IPS DF 4.7 (cell line): ENCODE measurements around the gene PKD1.
"Not testable (repeated sequence)": the region's sequence is repeated elsewhere in the genome, so short reads cannot be mapped to it uniquely, and the experiment has no call there.

Experiments used
- DNase-seq: peaks from one replicate; pipeline ENCODE4 v3.0.0-alpha.2; 2013; ENCODE audit warnings: low spot score; ENCODE audit errors: extremely low read depth

The PKD1 gene

DNA sequence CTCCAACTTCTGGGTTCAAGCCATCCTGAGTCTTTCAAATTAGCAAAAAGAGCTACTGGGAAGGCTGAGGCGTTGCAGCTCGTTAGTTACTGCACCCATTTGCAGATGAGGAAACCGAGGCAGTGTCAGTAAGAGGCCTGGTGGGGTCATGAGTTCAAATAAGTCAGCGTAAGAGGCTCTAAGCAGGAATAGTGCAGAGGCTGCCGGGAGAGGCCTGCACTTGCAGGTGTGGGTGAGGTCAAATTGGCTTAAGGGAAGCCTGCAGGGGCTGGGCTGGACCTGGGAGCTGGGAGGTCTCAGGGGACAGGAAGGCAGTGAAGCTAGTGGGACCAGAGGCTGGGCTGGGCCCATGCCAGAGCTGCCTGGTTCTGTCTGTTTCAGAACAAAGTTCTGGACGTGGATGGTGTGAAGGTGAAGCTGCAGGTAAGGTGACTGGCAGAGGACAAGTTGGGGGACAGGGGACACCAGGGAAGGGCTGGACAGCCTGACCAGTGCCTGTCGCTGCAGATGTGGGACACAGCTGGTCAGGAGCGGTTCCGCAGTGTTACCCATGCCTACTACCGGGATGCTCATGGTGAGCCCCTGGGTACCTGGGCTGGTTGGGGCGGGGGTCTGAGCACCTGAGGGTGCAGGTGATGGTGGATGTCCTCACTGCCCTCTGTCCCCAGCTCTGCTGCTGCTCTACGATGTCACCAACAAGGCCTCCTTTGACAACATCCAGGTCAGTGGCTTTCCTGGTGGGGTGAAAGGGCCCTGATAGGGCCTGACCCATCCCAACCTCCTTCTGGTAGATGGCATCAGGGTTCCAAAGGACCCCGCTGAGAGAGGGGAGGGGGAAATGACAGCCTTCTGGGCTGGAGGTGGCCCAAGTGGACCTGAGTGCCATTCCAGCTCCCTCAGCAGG lies 15.7 kb upstream of the PKD1 start:
- no peak for DNase-seq

DNA sequence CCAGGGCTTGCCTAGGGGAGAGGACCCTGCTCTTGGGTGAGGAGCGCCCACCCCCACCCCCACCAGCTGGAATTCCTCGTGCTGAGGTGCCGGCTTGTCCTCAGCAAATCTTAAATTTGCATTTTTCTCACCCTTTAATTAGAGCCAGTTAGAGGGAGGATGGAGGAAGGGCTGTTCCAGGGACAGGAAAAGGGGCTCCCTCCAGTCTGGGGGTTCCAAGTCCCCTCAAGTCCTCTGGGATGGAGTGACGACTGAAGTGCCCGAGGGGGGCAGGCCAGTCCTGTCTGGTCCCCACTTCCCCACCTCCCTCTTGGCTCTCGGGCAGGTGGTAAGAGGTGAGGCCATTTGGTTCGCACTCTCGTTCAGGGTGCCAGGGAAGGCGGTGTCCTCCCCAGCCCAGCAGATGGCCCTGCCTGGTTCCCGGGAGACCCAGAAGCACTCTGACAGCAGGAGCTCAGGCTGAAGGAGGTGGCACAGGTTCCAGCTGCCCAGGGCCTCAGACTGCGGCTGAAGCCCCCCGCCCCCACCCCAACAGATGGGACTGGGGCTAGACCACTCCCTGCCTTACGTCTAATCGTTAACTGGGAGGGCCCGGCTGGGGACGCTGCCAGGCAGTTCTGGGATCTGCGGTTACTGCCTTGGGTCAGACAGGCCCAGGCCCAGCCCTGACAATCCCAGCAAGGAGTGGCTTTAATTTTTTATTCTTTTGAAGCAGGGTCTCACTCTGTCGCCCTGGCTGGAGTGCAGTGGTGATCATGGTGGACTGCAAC lies 14.9 kb upstream of the PKD1 start:
- no peak for DNase-seq

DNA sequence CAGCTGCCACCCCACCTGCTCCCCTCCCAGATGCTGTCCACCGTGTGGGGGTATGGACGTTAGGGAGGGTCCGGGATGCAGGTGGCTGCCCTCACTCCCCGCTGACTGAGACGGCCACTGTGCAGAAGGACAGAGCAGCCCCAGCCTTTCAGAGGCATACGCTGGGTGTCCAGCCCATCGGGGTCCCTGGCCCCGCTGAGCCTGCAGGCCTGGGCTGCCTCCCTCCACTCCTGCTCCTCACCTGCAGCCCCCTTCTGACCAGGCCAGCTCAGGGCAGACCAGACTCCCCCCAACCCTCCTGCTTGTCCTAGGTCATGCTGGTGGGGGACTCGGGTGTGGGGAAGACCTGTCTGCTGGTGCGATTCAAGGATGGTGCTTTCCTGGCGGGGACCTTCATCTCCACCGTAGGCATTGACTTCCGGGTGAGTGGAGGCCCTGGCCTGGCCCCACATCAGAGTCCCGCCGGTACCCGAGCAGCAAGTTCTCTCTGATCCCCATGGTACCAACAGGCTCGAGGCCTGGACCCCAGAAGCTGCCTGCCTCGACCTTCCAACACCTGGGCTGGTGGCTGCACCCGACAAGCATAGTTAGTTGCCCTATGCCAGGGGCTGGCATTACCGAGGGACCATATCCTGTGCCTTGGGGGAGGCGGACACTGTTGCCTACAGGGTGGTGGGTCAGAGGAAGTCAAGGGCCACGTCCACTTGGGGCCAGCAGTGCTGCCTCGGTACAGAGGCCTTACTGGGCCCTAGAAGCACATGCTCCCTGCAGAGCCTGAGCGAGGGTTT lies 14.1 kb upstream of the PKD1 start:
- DNase-seq = no peak

DNA sequence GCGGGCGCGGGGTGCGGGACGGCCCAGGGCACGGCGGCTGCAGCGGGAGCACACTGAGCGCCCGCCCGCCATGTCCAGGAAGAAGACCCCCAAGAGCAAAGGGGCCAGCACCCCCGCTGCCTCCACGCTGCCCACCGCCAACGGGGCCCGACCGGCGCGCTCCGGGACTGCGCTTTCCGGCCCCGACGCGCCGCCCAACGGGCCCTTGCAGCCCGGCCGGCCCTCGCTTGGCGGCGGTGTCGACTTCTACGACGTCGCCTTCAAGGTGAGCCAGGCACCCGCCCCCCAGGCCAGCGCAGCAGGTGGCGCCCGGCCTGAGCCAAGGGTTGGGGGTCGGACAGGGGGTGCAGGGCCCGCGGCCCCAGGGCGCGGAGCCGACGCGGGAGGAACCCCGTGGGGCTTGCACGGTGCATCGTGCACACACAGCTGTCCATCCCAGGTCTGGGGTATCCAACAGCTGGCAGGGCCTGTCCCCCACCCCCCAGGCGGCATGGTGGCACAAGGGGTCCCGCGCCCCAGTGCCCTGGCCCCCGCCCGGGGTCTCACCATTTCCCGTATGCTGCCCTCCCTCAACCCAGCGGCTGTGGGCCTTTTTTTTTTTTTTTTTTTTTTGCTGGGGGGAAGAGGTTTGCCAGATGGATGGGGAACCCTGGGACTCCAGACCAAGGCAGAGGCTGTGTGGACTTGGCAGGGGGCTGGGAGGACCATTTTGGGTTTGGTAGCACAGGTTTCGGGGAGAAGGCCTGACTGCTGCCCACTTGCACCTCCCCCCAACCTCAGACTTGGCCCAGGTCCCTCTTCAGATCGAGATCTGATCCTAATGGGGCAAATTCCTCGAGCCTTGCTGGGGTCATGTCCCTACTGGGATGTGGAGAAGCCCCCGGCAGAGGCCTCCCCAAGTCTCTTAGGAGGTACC lies 13.3 kb upstream of the PKD1 start:
- no peak for DNase-seq

DNA sequence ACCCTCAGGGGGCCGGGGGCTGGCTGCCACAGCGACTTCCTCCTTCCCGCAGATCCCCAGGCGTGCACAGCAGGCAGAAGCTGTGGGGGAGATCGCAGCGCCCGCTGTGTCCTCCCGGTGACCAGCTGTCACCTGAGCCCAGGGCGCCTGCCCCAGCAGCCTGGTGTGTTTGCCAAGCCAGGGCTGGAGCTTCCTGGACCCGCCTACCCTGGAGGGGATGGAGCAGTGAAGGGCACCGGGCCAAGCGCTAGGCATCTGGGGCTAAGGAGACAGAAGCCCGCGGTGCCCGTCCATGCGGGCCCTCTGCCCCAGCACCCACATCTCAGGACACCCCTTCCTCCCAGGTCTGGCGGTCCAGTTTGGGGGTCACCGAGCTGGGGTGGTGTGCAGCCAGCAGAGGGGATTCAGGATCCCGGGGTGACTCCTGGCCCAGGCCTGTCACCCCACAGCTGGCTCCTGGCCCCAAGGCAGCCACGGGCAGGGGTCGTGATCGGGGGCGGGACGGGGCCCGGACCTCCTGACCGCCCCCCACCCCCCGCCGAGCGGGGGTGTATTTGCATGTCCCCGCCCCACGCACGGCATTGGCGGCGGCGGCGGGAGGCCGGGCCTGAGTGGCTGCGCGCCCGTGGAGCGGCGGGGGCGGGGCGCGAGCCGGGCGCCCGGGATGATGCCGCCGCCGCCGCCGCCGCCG lies 12.4 kb upstream of the PKD1 start, which contains the start of gene RAB26:
RAB26 (plus strand) TSS at position 645 of the 691 bp plus-strand sequence. CDS start 159 bp downstream, outside the sequence.
- no peak for DNase-seq

DNA sequence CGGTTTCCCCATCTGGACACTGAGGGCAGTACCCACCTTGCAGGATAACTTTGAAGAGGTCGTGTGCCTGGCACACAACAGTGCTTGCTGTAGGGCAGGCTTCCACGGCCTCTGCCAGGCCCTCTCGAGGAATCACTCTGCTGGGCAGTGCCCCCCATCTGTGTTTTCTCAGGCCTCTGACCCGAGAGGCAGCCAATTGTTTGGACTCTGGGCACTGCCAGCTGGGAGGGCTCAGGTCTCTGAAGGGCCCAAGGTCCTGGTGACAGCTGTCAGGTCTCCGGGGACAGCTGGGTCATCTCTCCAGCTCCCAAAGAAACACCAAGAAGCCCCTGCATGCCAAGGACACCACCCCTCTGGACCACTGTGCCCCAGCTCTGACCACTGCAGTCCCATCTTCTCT lies 11.7 kb upstream of the PKD1 start:
- no peak for DNase-seq

GRCh38 chr16:2145843-2146242 lies 10.1 kb upstream of the PKD1 start:
- no peak for DNase-seq

DNA sequence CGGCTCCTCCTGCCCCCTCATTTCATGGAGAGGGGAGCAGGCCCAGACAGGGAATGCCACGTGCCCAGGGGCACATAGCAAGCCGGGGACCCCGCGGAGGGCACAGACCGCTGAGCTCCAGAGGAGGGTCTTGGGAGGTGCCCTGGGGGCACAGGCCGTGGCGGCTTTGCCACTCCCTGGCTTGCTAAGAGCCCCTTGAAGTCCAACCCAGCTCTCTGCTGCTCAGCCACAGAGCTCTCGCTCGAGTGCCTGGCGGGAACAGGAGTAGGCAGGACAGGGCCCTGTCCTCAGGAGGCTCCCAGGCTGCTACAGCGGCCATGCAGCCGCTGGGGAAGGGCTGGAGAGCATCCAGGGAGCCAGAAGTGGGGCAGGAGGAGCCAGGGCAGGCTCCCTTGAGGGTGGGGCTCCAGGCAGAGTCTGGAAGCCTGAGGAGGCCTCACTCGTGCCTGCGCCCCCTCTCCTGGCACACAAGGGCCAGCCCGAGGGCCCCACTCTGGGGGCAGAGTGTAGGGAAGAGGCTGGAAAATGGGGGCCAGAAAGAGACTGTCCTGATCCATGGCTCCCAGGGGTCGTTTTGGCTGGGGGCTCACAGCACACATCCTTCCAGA lies 8.3 kb upstream of the PKD1 start:
- no peak for DNase-seq

- no peak for DNase-seq
Observed at GRCh38 chr16:2142942-2143877, 7.5 kb upstream of the PKD1 start.

GRCh38 chr16:2135071-2135470 lies 627 bp downstream of the PKD1 start:
- DNase-seq = not testable (repeated sequence)

GRCh38 chr16:2133797-2134196 lies 1.9 kb downstream of the PKD1 start:
- not testable (repeated sequence) for DNase-seq

DNA sequence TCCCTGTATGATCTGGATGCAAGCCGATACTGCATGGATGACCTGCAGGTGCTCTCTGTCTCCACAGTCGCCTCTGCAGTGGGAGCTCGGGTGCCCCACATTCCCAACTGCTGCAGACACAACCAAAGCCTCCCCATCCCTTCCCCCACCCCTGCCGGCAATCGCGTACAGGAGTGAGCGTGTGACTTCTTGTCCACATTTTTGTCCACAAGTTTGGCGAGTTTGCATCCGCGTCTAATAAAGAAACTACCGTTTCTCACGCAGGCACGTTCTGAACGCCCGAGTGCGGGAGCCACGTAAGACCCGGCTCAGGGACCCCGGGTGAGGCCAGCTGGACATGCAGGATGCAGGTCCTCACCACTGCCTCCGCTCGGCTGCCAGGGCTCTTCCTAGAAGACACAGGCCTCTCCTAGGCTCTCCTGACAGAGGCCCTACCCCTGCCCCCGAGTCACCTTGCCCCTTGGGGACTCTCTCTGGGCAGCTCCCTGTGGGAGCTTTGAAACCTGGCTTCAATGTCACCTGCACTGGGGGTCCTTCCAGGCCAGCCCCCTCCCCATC lies 5.7 kb downstream of the PKD1 start:
- not testable (repeated sequence) for DNase-seq

- DNase-seq = not testable (repeated sequence)
Observed at GRCh38 chr16:2129251-2129650, 6.4 kb downstream of the PKD1 start.

- not testable (repeated sequence) for DNase-seq
Observed at GRCh38 chr16:2127630-2128280, 7.9 kb downstream of the PKD1 start.

DNA sequence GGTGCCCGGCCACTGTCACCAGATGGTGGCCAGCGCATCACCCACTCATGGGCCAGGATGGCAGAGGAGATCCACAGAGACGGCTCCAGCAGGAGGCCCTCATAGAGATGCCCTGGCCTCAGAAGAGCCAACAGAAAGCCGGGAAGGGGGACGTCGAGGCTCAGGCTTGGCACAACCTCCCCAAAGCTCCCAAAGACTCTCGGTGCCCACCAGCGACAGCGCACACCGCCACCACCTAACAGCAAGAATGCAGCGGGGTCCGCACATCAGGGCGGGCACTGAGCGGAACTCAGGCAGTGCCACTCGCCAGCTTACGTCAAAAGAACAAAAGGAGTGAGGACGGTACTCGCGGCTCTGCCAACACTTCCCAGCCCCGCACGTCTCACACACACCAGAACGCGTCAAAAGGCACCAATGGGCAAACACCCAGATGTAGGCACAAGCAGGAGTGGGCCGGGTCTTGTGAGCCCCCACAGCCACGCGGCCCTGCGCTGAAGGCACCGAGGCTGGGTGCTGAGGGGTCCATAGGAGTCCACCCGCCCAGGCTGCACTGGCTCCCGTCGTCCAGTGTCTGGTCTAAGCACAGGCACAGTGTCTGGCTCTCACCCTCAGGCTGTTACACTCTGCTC lies 8.7 kb downstream of the PKD1 start:
- DNase-seq = not testable (repeated sequence)

DNA sequence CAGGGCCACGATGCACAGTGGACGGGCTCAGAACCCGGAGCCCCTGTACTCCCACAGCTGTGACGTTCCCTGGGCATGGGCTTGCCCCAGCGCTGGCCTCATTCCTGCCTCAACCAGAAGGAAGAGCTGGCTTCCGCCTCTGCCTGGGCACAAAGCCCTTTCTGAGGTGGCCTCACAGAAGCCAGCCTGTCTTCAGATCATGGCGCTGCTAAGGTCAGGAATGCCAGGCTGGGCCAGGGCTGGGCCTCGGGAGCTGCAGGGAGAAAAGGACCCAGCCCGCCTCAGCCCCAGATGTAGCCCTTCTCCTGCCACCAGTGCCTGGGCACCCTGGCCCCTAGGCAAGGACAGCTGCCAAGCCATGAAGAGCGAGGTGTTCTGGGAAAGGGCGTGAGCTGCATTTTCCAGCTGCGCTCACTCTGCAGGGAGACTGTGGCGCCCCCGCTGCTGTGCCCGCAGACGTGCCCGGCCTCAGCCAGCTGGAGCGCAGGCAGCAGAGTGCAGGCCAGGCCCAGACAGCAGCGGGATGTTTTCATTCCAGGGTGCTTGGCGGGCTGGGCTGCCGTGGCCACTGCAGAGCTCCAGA lies 9.4 kb downstream of the PKD1 start:
- not testable (repeated sequence) for DNase-seq

- DNase-seq = not testable (repeated sequence)
Observed at GRCh38 chr16:2125609-2126008, 10.1 kb downstream of the PKD1 start.
